Thyroid gland (tissue), 4 donors: ENCODE data around the gene RPS27A. TPM values are rescaled to one million over a fixed set of nuclear protein-coding genes. Genes with fewer than 3 reads are reported as not detected.
"Not testable (repeated sequence)": the region's sequence is repeated elsewhere in the genome, so short reads cannot be mapped to it uniquely, and the experiment has no call there.

Experiments used
- DNase-seq, 2 donors: peaks; one replicate each; pipeline ENCODE4 v3.0.0-alpha.2; 2019
- H3K27ac ChIP-seq, 3 donors: fragments of 200-600 bp; sonication (generic); 1 replicate in 2 of 3; 2 replicates in 1 of 3; pipeline ENCODE4 v1.5.1; 2016 to 2019; ENCODE audit warnings: mild to moderate bottlenecking in 1 of 3, moderate library complexity in 1 of 3
- H3K27me3 ChIP-seq: fragments of 200-600 bp; sonication (generic); one replicate; pipeline ENCODE4 v1.5.1; 2019
- H3K36me3 ChIP-seq, 2 donors: fragments of 200-600 bp; sonication (generic); one replicate each; pipeline ENCODE4 v1.5.1; 2016 to 2019
- H3K4me1 ChIP-seq, 2 donors: fragments of 200-600 bp; sonication (generic); one replicate each; pipeline ENCODE4 v1.5.1; 2017 to 2019
- H3K4me3 ChIP-seq, 3 donors: fragments of 200-600 bp; sonication (generic); replicated peaks in 1 of 3; 1 replicate in 2 of 3; 2 replicates in 1 of 3; pipeline ENCODE4 v1.5.1; 2016; ENCODE audit warnings: mild to moderate bottlenecking in 1 of 3
- H3K9me3 ChIP-seq: fragments of 200-600 bp; sonication (generic); one replicate; pipeline ENCODE4 v1.5.1; 2017
- CTCF ChIP-seq, 6 experiments: fragments of 200-600 bp in 3 of 6; fragments of 450-650 bp in 3 of 6; sonication (generic) in 3 of 6; IDR thresholded peaks; one replicate each; pipeline ENCODE4 v1.5.1; 2016 to 2019; ENCODE audit warnings: antibody characterized with exemption in 6 of 6, mild to moderate bottlenecking in 2 of 6, inconsistent platforms in 1 of 6, moderate library complexity in 1 of 6
- POLR2A ChIP-seq, 2 donors: fragments of 450-650 bp; IDR thresholded peaks; one replicate each; pipeline ENCODE4 v1.6.1; 2017; ENCODE audit warnings: antibody characterized with exemption in 2 of 2, mild to moderate bottlenecking in 2 of 2, moderate library complexity in 1 of 2
- WGBS, 2 donors: methylation state at CpG; one replicate each; pipeline ENCODE4 v1.1.5; 2017; 5-methylcytosine and 5-hydroxymethylcytosine counted together
- intact Hi-C: fragments of 100-400 bp; cut with DNase I; formaldehyde crosslinking; loops from one replicate; pipeline ENCODE4 v1.15.1; 2023
- total RNA-seq, 4 donors: library from RNA; depleted of rRNA; stranded (reverse); fragments of >200 nt; gene quantifications; one replicate each; pipeline ENCODE4 v1.2.3, GENCODE V29; 2016

RPS27A gene
- 1,000 to 10,000 TPM in 2 of 4 donors, 100 to 1,000 TPM in 2; 529 to 1,905 (median 1,352) TPM for total RNA-seq

- peak; percentile 90 to 92 for DNase-seq
- Histone ChIP-seq H3K27me3 (no peaks in the 10 kb centered on the region), H3K36me3 (peaks cover 17 to 27% of the 10 kb centered on the region in 2 donors), H3K4me1 (peaks cover 19 to 25% of the 10 kb centered on the region in 2 donors), H3K27ac (peak within 1 kb of the TSS; percentile 84 to 95 (median 88)), H3K9me3 (no peaks in the 10 kb centered on the region), H3K4me3 (peak within 1 kb of the TSS; percentile 75 to 100 (median 94))
- 0 to 1% methylated on average over 37 of the region's 37 CpGs for WGBS, 2 donors
- TF ChIP-seq CTCF (IDR thresholded peaks at IDR 0.05) (peak in 1 of 6 experiments; percentile 10), POLR2A (IDR thresholded peaks at IDR 0.05) (peak; percentile 50 to 92)
- intact Hi-C loops, result no loop called here
Measured at GRCh38 chr2:55232084-55232862, at the start of gene RPS27A, which contains the start of gene CLHC1. Gene RPS27A, plus strand, starts transcription at chr2:55232688. Its CDS starts 137 bp downstream, at chr2:55232825. Gene CLHC1, minus strand, starts transcription at chr2:55232293. Its CDS starts 9,882 bp downstream, at chr2:55222411.

GRCh38 chr2:55186837-55187236 lies 45.7 kb upstream of the RPS27A start:
- H3K9me3 ChIP-seq, H3K36me3 ChIP-seq, H3K27ac ChIP-seq, intact Hi-C loops, H3K4me1 ChIP-seq, H3K4me3 ChIP-seq, H3K27me3 ChIP-seq, DNase-seq: not testable (repeated sequence)
- WGBS, 2 donors, result 89 to 96% methylated on average over 8 of the region's 8 CpGs

- H3K27ac ChIP-seq, H3K4me1 ChIP-seq, H3K27me3 ChIP-seq, H3K36me3 ChIP-seq, H3K4me3 ChIP-seq, intact Hi-C loops, DNase-seq, H3K9me3 ChIP-seq: not testable (repeated sequence)
- WGBS, 2 donors, result 96% methylated on average over 2 of the region's 2 CpGs
Measured at GRCh38 chr2:55191888-55192287, 40.6 kb upstream of the RPS27A start.

GRCh38 chr2:55196526-55196925 lies 36.0 kb upstream of the RPS27A start:
- WGBS, 2 donors, result 100% methylated on average over 2 of the region's 2 CpGs
- intact Hi-C loops, result no loop called here
- Histone ChIP-seq H3K36me3 (no peaks in the 10 kb centered on the region), H3K27me3 (no peaks in the 10 kb centered on the region), H3K4me3 (no peak overlapping the region), H3K27ac (no peak overlapping the region), H3K4me1 (no peaks in the 10 kb centered on the region), H3K9me3 (no peaks in the 10 kb centered on the region)
- no peak for TF ChIP-seq POLR2A (IDR thresholded peaks at IDR 0.05)
- no peak for TF ChIP-seq CTCF (IDR thresholded peaks at IDR 0.05)
- DNase-seq, result no peak

GRCh38 chr2:55200416-55200815 lies 32.1 kb upstream of the RPS27A start:
- Histone ChIP-seq H3K4me1 (no peaks in the 10 kb centered on the region), H3K36me3 (no peaks in the 10 kb centered on the region), H3K9me3 (no peaks in the 10 kb centered on the region), H3K27me3 (no peaks in the 10 kb centered on the region), H3K27ac (no peak overlapping the region), H3K4me3 (no peak overlapping the region)
- intact Hi-C loops, result no loop called here
- DNase-seq, result no peak
- 93 to 94% methylated on average over 1 of the region's 1 CpG for WGBS, 2 donors
- TF ChIP-seq POLR2A (IDR thresholded peaks at IDR 0.05), result no peak
- no peak for TF ChIP-seq CTCF (IDR thresholded peaks at IDR 0.05)

- no peak for DNase-seq
- TF ChIP-seq CTCF (IDR thresholded peaks at IDR 0.05) (no peak), POLR2A (IDR thresholded peaks at IDR 0.05) (no peak)
- intact Hi-C loops, result no loop called here
- Histone ChIP-seq H3K36me3 (no peaks in the 10 kb centered on the region), H3K27ac (no peak overlapping the region), H3K27me3 (no peaks in the 10 kb centered on the region), H3K4me1 (no peaks in the 10 kb centered on the region), H3K4me3 (no peak overlapping the region), H3K9me3 (no peaks in the 10 kb centered on the region)
- WGBS, 2 donors, result 99% methylated on average over 3 of the region's 3 CpGs
Measured at GRCh38 chr2:55204536-55204935, 28.0 kb upstream of the RPS27A start.
